A673 (cell line): ENCODE data around the gene OGDH.

ENCODE experiments used
- EZH2 ChIP-seq: fragments of 200-600 bp; sonication (generic); IDR thresholded peaks from 2 replicates; pipeline ENCODE4 v1.6.1; 2017; ENCODE audit warnings: borderline replicate concordance, low read depth, mild to moderate bottlenecking, mixed read lengths, antibody characterized with exemption, low read length; ENCODE audit not compliant: poor library complexity, severe bottlenecking
- TF ChIP-seq, protein P1 (sequence below): fragments of 300-800, 200-600 bp; sonication (generic); conservative IDR thresholded peaks from 2 replicates; pipeline ENCODE4 v1.5.1; 2017; ENCODE audit warnings: low read depth, mild to moderate bottlenecking, antibody characterized with exemption, low read length, moderate library complexity, mixed read lengths

DNA sequence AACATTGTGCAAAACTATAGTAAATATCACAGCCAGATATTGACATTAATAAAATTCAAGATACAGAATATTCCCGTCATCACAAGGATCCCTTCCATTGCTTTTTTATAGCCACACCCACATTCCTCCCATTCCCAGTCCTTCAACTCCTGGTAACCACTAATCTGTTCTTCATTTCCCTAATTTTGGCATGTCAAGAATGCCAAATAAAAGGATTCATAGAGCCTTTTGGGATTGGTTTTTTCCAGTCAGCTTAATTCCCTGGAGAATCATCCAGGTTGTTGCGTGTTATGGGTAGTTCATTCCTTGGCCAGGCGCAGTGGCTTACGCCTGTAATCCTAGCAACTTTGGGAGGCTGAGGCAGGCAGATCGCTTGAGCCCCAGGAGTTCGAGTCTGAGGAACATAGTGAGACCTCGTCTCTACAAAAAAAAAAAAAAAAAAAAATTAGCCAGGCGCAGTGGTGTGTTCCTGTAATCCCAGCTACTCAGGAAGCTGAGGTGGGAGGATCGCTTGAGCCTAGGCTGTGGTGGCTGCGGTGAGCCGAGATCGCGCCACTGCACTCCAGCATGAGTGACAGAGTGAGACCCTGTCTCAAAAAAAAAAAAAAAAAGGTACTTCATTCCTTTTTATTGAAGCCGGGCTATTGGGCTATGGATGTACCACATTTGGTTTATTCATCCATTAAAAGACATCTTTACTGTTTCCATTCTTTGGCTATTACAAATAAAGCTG lies 2.7 kb downstream of the OGDH start:
- TF ChIP-seq, protein P1, sequence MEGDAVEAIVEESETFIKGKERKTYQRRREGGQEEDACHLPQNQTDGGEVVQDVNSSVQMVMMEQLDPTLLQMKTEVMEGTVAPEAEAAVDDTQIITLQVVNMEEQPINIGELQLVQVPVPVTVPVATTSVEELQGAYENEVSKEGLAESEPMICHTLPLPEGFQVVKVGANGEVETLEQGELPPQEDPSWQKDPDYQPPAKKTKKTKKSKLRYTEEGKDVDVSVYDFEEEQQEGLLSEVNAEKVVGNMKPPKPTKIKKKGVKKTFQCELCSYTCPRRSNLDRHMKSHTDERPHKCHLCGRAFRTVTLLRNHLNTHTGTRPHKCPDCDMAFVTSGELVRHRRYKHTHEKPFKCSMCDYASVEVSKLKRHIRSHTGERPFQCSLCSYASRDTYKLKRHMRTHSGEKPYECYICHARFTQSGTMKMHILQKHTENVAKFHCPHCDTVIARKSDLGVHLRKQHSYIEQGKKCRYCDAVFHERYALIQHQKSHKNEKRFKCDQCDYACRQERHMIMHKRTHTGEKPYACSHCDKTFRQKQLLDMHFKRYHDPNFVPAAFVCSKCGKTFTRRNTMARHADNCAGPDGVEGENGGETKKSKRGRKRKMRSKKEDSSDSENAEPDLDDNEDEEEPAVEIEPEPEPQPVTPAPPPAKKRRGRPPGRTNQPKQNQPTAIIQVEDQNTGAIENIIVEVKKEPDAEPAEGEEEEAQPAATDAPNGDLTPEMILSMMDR = no peak
- TF ChIP-seq EZH2 = no peak
